ENCODE data around the gene TUBB. TPM values are rescaled to one million over a fixed set of nuclear protein-coding genes. Genes with fewer than 3 reads are reported as not detected.
"Not testable (repeated sequence)": the region's sequence is repeated elsewhere in the genome, so short reads cannot be mapped to it uniquely, and the experiment has no call there.

The TUBB gene
- polyA plus RNA-seq, 1 donor = 512 TPM

DNA sequence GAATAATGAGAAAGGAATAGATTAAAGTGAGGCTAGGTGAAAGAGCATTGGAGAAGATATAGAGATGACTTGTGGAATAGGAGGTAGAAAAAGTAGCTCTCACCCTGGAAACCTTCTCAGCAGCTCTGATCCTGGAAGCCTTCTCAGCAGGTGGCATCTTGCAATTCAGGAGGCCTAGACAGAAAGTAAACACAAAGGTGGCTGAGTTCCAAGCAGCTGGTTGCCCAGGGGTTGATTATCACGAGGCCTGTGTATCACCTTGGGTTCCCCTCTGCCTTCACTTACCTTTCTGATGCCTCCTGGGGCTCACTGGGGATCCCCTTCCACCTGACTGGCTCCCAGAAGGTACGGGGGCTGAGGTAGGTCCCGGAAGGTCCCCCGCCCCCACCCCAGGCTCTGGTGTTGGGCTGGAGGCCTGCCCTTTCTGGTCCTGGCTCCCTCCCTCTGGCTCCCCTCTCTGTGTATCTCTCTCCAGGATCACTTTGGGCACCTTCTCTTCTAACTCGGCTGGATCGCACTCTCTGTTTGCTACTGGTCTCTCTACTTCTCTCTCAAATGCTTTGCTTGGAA, 12.8 kb upstream of the TUBB start:
- Histone ChIP-seq H3K27ac (ENCODE audit: low read length) (peak overlapping the region; percentile 30), H3K4me1 (ENCODE audit: control insufficient read depth, insufficient read depth, low read length) (no peaks in the 10 kb centered on the region), H3K9me3 (ENCODE audit: control insufficient read depth, low read depth, low read length) (no peaks in the 10 kb centered on the region), H3K4me3 (ENCODE audit: low read length) (no peak overlapping the region), H3K27me3 (ENCODE audit: control insufficient read depth, insufficient read depth, low read length) (no peaks in the 10 kb centered on the region), H3K36me3 (ENCODE audit: control insufficient read depth, insufficient read depth, low read length) (peaks cover 39% of the 10 kb centered on the region)
- 67% methylated on average over 2 of the region's 6 CpGs for WGBS (ENCODE audit: insufficient coverage, low lambda C conversion rate)
- DNase-seq = peak in 1 of 2 donors; percentile 56

DNA sequence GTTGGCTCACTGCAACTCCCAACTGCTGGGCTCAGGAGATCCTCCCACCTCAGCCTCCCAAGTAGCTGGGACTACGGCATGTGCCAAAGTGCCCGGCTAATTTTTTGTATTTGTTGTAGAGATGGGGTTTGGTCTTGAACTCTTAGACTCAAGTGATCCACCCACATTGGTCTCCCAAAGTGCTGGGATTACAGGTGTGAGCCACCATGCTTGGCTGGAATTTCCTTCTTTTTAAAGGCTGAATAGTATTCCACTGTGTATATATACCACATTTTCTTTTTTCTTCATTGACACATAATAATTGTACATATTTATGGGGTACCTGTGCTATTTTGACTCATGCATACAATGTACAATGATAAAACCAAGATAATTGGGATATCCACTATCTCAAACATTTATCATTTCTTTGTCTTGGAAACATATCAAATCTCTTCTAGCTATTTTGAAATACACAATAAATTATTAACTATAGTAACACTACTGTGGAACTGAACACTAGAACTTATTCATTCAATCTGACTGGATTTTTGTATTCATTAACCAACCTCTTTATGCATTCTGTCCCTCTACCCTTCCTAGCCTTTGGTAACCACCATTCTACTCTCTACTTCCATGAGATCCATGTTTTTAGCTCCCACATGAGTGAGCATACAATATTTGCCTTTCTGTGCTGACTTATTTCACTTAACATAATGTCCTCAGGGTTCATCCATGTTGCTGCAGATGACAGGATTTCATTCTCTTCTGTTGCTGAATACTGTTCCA, 10.9 kb upstream of the TUBB start:
- H3K4me1 ChIP-seq (ENCODE audit: control insufficient read depth, insufficient read depth, low read length) = no peaks in the 10 kb centered on the region
- no peak for DNase-seq
- H3K9me3 ChIP-seq (ENCODE audit: control insufficient read depth, low read depth, low read length) = no peaks in the 10 kb centered on the region
- no CpG with 5 or more reads among the region's 2 CpGs for WGBS (ENCODE audit: insufficient coverage, low lambda C conversion rate)
- peaks cover 44% of the 10 kb centered on the region for H3K36me3 ChIP-seq (ENCODE audit: control insufficient read depth, insufficient read depth, low read length)
- no peak overlapping the region for H3K27ac ChIP-seq (ENCODE audit: low read length)
- no peak overlapping the region for H3K4me3 ChIP-seq (ENCODE audit: low read length)
- H3K27me3 ChIP-seq (ENCODE audit: control insufficient read depth, insufficient read depth, low read length) = no peaks in the 10 kb centered on the region

DNA sequence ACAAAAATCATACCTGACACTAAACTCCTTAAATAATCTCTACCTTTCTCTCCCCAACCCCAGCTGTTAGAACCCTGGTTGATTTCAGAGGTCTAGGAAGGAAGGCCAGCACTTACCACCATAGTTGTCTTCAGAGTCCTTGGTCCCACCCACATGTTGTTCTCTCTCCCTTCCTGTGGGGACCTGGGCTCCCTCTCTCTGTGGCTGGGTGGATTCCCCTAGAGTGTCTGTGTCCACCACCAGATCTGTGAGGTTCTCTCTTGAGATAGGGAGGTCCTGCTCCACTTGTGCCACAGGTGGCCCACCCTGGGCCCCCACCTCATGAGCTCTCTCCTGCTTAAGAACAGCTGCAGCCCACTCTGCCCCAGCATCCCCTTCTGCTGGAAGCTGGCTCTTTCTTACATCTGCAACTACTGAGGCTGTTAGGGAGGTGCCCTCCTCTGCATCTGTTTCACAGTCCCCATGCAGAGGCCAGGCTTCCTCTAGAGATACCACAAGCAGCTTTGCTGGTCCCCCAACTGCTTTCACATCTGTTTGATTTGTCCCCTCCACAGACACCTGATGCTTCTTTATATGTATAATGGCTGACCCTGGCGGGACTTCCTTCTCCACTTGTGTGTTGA, 8.3 kb upstream of the TUBB start:
- no peak for DNase-seq
- Histone ChIP-seq H3K4me3 (ENCODE audit: low read length) (no peak overlapping the region), H3K4me1 (ENCODE audit: control insufficient read depth, insufficient read depth, low read length) (peaks cover 3% of the 10 kb centered on the region), H3K36me3 (ENCODE audit: control insufficient read depth, insufficient read depth, low read length) (peaks cover 39% of the 10 kb centered on the region), H3K27ac (ENCODE audit: low read length) (no peak overlapping the region), H3K9me3 (ENCODE audit: control insufficient read depth, low read depth, low read length) (no peaks in the 10 kb centered on the region), H3K27me3 (ENCODE audit: control insufficient read depth, insufficient read depth, low read length) (no peaks in the 10 kb centered on the region)
- no CpG with 5 or more reads among the region's 1 CpG for WGBS (ENCODE audit: insufficient coverage, low lambda C conversion rate)

DNA sequence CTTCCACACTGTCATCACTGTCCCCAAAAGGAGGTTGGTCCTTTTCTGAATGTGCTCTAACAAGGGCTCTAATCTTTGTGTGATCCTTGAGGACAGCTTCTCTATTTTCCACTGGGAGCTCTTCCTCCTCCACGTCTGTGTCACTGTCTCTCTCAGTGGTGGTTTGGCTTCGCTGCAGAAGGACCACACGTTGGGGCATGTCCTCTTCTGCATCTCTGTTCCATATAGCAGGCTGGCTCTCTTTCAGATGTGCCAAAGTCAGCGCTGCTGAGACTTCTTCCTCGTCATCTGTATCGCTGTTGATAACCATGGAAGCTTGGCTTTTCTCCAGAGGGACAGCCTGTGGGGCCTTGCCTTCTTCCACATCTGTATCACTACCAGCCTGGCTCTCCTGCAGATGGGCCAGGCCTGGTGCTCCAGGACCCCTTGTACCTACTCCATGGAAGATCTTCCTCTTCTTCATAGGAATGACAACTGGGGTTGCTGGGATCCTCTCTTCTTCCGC, 7.7 kb upstream of the TUBB start:
- Histone ChIP-seq H3K36me3 (ENCODE audit: control insufficient read depth, insufficient read depth, low read length) (peaks cover 39% of the 10 kb centered on the region), H3K4me3 (ENCODE audit: low read length) (no peak overlapping the region), H3K27me3 (ENCODE audit: control insufficient read depth, insufficient read depth, low read length) (no peaks in the 10 kb centered on the region), H3K9me3 (ENCODE audit: control insufficient read depth, low read depth, low read length) (no peaks in the 10 kb centered on the region), H3K27ac (ENCODE audit: low read length) (no peak overlapping the region), H3K4me1 (ENCODE audit: control insufficient read depth, insufficient read depth, low read length) (peaks cover 3% of the 10 kb centered on the region)
- no peak for DNase-seq
- WGBS (ENCODE audit: insufficient coverage, low lambda C conversion rate) = 96% methylated on average over 3 of the region's 7 CpGs

DNA sequence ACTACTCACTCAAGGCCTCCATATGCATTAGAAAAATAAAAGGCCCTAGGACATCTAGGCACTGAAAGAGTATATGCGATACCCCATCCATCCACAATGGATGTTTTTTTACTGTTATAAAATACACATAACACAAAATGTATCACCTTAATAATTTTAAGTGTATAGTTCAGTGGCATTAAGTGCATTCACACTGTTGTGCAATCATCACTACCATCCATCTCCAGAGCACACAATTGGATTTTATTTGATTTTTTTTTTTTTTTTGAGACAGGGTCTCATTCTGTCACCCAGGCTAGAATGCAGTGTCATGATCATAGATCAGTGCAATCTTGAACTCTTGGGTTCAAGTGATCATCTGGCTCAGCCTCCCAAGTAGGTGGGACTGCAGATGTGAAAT, 5.9 kb upstream of the TUBB start:
- no peaks in the 10 kb centered on the region for H3K27me3 ChIP-seq (ENCODE audit: control insufficient read depth, insufficient read depth, low read length)
- H3K4me1 ChIP-seq (ENCODE audit: control insufficient read depth, insufficient read depth, low read length) = peaks cover 3% of the 10 kb centered on the region
- no CpG with 5 or more reads among the region's 1 CpG for WGBS (ENCODE audit: insufficient coverage, low lambda C conversion rate)
- H3K27ac ChIP-seq (ENCODE audit: low read length) = no peak overlapping the region
- H3K4me3 ChIP-seq (ENCODE audit: low read length) = no peak overlapping the region
- no peaks in the 10 kb centered on the region for H3K9me3 ChIP-seq (ENCODE audit: control insufficient read depth, low read depth, low read length)
- H3K36me3 ChIP-seq (ENCODE audit: control insufficient read depth, insufficient read depth, low read length) = peaks cover 32% of the 10 kb centered on the region
- no peak for DNase-seq

DNA sequence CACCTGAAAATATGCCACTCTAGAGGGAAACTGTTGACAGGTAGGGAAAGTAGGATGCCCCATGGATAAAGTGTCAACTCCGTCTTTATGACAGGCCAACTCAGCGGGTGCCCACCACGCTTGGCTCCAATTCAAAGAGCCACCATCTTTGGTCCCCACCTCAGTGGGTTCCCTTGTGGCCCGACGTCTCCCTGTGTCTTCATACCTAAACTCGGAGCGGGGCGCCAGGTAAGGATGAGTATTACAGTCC, 3.3 kb upstream of the TUBB start:
- Histone ChIP-seq H3K27me3 (ENCODE audit: control insufficient read depth, insufficient read depth, low read length) (no peaks in the 10 kb centered on the region), H3K4me3 (ENCODE audit: low read length) (peak overlapping the region; percentile 80), H3K36me3 (ENCODE audit: control insufficient read depth, insufficient read depth, low read length) (peaks cover 23% of the 10 kb centered on the region), H3K4me1 (ENCODE audit: control insufficient read depth, insufficient read depth, low read length) (peaks cover 3% of the 10 kb centered on the region), H3K9me3 (ENCODE audit: control insufficient read depth, low read depth, low read length) (no peaks in the 10 kb centered on the region), H3K27ac (ENCODE audit: low read length) (peak overlapping the region; percentile 78)
- no CpG with 5 or more reads among the region's 8 CpGs for WGBS (ENCODE audit: insufficient coverage, low lambda C conversion rate)
- DNase-seq = no peak

DNA sequence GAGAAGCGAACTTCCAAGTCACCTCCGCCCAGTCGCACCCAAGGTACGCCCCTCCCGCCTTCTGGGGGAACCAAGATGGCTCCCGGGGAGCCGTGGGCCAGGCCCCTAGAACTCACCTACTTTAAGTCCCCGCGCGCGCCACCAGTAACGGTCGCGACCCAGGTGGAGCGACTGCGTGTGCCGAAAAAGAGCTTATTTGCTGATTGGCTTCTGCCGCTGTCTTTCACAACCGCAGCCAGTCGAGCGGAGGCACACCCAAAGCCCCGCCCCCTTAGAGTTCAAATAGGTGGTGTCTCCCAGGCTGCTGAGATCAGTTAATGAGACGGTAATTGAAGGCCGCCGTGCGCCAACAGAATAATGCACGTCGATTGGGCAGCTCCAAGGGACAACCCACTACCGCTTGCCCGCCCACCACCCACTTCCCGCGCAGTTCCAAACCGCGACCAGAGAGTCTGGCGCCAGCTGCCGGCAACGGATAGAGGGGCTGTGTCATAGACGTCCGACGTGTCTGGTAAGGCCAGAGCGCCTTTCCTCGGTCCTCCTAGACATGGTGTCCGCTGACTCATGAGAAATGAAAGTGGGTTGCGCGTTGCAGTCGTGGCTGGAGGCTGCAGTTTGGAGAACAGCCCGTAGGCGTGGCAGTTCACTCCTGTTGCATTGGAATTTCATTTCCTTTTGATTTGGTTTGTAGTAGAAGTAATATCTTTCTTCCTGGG, 2.9 kb upstream of the TUBB start, which contains the start of gene MDC1:
Gene MDC1, minus strand, starts transcription at position 153 of the 716 bp plus-strand sequence. CDS start 2,106 bp downstream, outside the sequence.
- H3K4me1 ChIP-seq (ENCODE audit: control insufficient read depth, insufficient read depth, low read length) = peaks cover 3% of the 10 kb centered on the region
- H3K9me3 ChIP-seq (ENCODE audit: control insufficient read depth, low read depth, low read length) = no peaks in the 10 kb centered on the region
- WGBS (ENCODE audit: insufficient coverage, low lambda C conversion rate) = no CpG with 5 or more reads among the region's 48 CpGs
- DNase-seq = peak; percentile 100
- H3K36me3 ChIP-seq (ENCODE audit: control insufficient read depth, insufficient read depth, low read length) = peaks cover 18% of the 10 kb centered on the region
- H3K27me3 ChIP-seq (ENCODE audit: control insufficient read depth, insufficient read depth, low read length) = no peaks in the 10 kb centered on the region
- H3K27ac ChIP-seq (ENCODE audit: low read length) = peak within 1 kb of the TSS; percentile 78
- peak within 1 kb of the TSS; percentile 80 for H3K4me3 ChIP-seq (ENCODE audit: low read length)

DNA sequence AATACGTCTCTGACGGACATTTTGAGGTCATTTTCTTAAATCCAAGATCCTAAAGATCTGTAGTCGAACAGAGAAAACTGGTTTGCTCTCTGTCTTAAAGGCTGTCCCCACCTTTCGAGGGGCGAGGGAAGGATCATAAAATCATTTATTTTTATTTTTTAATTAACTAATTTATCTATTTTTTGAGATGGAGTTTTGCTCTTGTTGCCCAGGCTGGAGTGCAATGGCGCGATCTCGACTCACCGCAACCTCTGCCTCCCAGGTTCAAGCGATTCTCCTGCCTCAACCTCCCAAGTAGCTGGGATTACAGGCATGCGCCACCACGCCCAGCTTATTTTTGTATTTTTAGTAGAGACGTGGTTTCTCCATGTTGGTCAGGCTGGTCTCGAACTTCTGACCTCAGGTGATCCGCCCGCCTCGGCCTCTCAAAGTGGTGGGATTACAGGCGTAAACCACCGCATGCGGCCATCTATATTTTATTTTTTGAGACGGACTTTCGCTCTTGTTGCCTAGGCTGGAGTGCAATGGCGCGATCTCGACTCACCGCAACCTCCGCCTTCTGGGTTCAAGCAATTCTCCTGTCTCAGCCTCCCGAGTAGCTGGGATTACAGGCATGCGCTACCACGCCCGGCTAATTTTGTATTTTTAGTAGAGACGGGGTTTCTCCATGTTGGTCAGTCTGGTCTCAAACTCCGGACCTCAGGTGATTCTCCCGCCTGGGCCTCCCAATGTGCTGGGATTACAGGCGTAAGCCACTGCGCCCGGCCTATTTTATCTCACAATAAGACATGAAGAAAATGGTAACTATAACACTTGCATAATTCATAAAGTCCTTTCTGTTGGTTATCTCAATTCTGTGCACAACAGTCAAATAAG, 2.1 kb upstream of the TUBB start:
- DNase-seq; H3K9me3 ChIP-seq (ENCODE audit: control insufficient read depth, low read depth, low read length); H3K4me1 ChIP-seq (ENCODE audit: control insufficient read depth, insufficient read depth, low read length); H3K27me3 ChIP-seq (ENCODE audit: control insufficient read depth, insufficient read depth, low read length): not testable (repeated sequence)
- Histone ChIP-seq H3K4me3 (ENCODE audit: low read length) (peak overlapping the region; percentile 80), H3K36me3 (ENCODE audit: control insufficient read depth, insufficient read depth, low read length) (peaks cover 18% of the 10 kb centered on the region), H3K27ac (ENCODE audit: low read length) (peak overlapping the region; percentile 78)
- no CpG with 5 or more reads among the region's 37 CpGs for WGBS (ENCODE audit: insufficient coverage, low lambda C conversion rate)

DNA sequence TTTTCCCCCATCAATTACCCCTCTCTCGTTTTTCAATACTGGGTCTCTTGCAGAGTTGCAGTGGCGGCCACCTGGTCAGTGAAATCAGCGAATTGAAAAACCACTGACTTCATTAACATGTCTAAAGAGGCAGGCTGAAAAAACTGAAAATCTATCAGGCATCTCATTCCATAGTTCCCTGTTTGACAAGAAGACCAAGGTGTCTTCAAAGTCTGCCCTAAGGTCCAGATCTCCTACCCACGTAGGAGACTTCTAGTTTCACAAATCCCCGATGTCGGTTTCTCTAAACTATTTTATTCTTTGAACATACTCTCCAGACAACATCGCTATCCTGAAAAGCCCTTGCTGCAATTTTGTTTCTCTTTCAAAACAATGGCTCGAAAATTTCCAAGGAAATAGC, 796 bp upstream of the TUBB start:
- no peak for DNase-seq
- Histone ChIP-seq H3K27ac (ENCODE audit: low read length) (peak overlapping the region; percentile 84), H3K9me3 (ENCODE audit: control insufficient read depth, low read depth, low read length) (no peaks in the 10 kb centered on the region), H3K36me3 (ENCODE audit: control insufficient read depth, insufficient read depth, low read length) (peaks cover 21% of the 10 kb centered on the region), H3K27me3 (ENCODE audit: control insufficient read depth, insufficient read depth, low read length) (no peaks in the 10 kb centered on the region), H3K4me1 (ENCODE audit: control insufficient read depth, insufficient read depth, low read length) (peaks cover 6% of the 10 kb centered on the region), H3K4me3 (ENCODE audit: low read length) (peak overlapping the region; percentile 94)
- WGBS (ENCODE audit: insufficient coverage, low lambda C conversion rate) = no CpG with 5 or more reads among the region's 8 CpGs

Measured in large intestine (tissue), 3 donors.